ENCODE data around the gene NUTF2. TPM values are rescaled to one million over a fixed set of nuclear protein-coding genes. Genes with fewer than 3 reads are reported as not detected.

NUTF2 gene
- total RNA-seq, 1 experiment from 2014 or later, result 145 TPM

GRCh38 chr16:67871256-67871655, 24.5 kb downstream of the NUTF2 start:
- Histone ChIP-seq H3K9me2 (ENCODE audit: insufficient read depth) (no peaks in the 10 kb centered on the region), H3K4me2 (ENCODE audit: low read length) (no peak overlapping the region), H3K27me3 (ENCODE audit: insufficient read depth, low read length) (no peaks in the 10 kb centered on the region), H2AFZ (ENCODE audit: low read depth, low read length, poor library complexity, severe bottlenecking) (no peak overlapping the region), H3K27ac (ENCODE audit: low read depth, low read length) (peak overlapping the region; percentile 10; the same call in 1 of the 2 replicates), H3K4me3 (replicated peaks in 1 of 2; ENCODE audit: low read depth in 1 of 2, low read length in 2 of 2) (no peak overlapping the region), H3K9me3 (ENCODE audit: control insufficient read depth in 1 of 2, insufficient read depth in 1 of 2, low read depth in 1 of 2, low read length in 2 of 2) (no peaks in the 10 kb centered on the region), H3K9ac (ENCODE audit: low read length) (no peak overlapping the region), H3K4me1 (ENCODE audit: control insufficient read depth in 1 of 2, insufficient read depth in 2 of 2, low read length in 2 of 2) (peaks cover 7 to 17% of the 10 kb centered on the region in 2 experiments), H3K79me2 (ENCODE audit: insufficient read depth, low read length) (peaks cover 40% of the 10 kb centered on the region), H4K20me1 (ENCODE audit: insufficient read depth) (no peaks in the 10 kb centered on the region), H3K36me3 (ENCODE audit: control insufficient read depth in 1 of 2, insufficient read depth in 2 of 2, low read length in 2 of 2) (peaks cover 27 to 29% of the 10 kb centered on the region in 2 experiments; a peak in 3 of 4 replicates)
- BruUV-seq (replicated peaks), result no TSS peak
- DNase-seq (ENCODE audit: low read depth, low spot score) (no peak), ATAC-seq (no peak)
- intact Hi-C loops (cut with micrococcal nuclease), result no loop called here
- POLR2A ChIA-PET, result no interaction called here
- CTCF ChIA-PET, result interaction anchor here (1.2 to 1.5 kb wide), 2 partner anchors 13 to 55 kb away, joined by 6 read pairs; partner anchors contain the start of gene NRN1L
- TF ChIP-seq CTCF (IDR thresholded peaks at IDR 0.05 in 2 of 3, conservative IDR thresholded peaks at IDR 0.05 in 1 of 3; ENCODE audit: borderline replicate concordance in 1 of 3, insufficient read depth in 1 of 3, low read depth in 2 of 3, low read length in 2 of 3), result no peak
- no peak for TF ChIP-seq YY1 (IDR thresholded peaks at IDR 0.05; ENCODE audit: extremely low read depth, insufficient replicate concordance, low read depth, low read length)
- no peak for TF ChIP-seq CBX3 (IDR thresholded peaks at IDR 0.05; ENCODE audit: low read depth)
- TF ChIP-seq MAX (IDR thresholded peaks at IDR 0.05), result no peak
- no peak for TF ChIP-seq EZH2phosphoT487 (IDR thresholded peaks at IDR 0.05; ENCODE audit: borderline replicate concordance)
- TF ChIP-seq SRF (IDR thresholded peaks at IDR 0.05; ENCODE audit: low read depth), result no peak
- no peak for TF ChIP-seq REST (IDR thresholded peaks at IDR 0.05; ENCODE audit: low read depth)
- no peak for TF ChIP-seq EZH2 (IDR thresholded peaks at IDR 0.05)
- no peak for TF ChIP-seq POLR2AphosphoS5 (IDR thresholded peaks at IDR 0.05; ENCODE audit: low read depth, low read length)
- TF ChIP-seq TCF7L2 (IDR thresholded peaks at IDR 0.05; ENCODE audit: borderline replicate concordance, extremely low read depth, insufficient read depth, insufficient read length), result no peak
- RAD21 ChIA-PET (ENCODE audit: low non-redundant PET in 1 of 2, low total read pairs in 2 of 2, uncharacterized antibody in 2 of 2, unreplicated experiment in 2 of 2), result no interaction called here
